ENCODE measurements around the gene ALDH1B1.
"Not testable (repeated sequence)": the region's sequence is repeated elsewhere in the genome, so short reads cannot be mapped to it uniquely, and the experiment has no call there.

The ALDH1B1 gene

GRCh38 chr9:38388283-38389223 is 3.9 kb upstream of the ALDH1B1 start:
- no peak for DNase-seq

DNA sequence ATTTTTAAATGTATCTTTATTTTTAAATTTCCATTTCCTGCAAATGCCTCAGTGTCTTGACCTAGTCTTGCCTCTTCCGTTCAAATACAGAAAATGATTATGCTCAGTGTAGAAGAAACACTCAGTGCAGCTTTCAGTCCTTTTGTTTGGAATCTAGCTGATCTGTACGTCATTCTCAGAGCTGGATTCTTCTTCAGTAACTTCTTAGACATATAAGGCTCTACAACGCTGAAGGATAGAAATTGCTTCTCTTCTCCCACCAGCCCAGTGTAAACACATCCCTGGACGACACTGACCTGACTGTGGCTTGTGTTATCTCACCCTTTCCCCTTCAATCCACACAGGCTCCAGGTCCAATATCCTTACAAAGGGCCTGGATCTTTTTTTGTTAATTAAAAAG is 3.2 kb upstream of the ALDH1B1 start:
- no peak for DNase-seq

- no peak for DNase-seq
These were observed 2.1 kb upstream of the ALDH1B1 start for GRCh38 chr9:38390442-38390841.

DNA sequence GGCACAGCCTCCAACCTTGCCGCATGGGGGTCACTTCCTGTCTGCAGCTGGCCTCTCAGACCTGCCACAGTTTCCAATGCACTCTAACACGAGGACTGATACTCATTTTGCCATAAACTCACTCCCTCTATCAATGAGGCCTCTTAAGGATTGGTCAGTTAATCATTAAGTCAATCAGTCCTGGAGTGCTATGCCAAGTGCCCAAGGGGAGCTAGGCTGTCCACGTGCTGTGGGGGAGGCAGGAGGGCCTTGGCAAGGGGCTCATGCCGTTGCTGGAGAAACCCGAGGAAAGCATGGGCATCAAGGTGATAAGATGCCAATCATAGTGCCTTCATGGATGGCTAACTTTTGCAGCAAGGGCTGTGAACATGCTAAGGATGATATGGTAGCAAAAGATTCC is 1.7 kb upstream of the ALDH1B1 start:
- DNase-seq: no peak

GRCh38 chr9:38391278-38392118 is 1.0 kb upstream of the ALDH1B1 start:
- DNase-seq: no peak

GRCh38 chr9:38393128-38393796 is 760 bp downstream of the ALDH1B1 start:
- peak; percentile 18 for DNase-seq

DNA sequence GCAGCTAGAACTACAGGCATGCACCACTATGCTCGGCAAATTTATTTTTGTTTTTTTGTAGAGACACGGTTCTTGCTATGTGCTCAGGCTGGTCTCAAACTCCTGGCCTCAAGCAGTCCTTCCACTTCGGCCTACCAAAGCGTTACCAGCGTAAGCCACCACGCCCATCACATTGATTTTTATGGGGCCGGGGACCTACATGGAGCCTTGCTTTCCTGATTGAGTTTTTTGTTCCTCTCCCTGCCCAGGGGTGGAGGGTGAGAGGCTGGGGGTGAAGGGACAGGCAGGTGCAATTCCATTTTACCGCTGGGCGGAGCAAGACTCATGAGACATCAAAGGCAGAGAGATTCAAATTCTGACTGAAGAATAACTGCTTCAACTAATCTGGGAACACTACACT is 1.9 kb downstream of the ALDH1B1 start:
- no peak for DNase-seq

DNA sequence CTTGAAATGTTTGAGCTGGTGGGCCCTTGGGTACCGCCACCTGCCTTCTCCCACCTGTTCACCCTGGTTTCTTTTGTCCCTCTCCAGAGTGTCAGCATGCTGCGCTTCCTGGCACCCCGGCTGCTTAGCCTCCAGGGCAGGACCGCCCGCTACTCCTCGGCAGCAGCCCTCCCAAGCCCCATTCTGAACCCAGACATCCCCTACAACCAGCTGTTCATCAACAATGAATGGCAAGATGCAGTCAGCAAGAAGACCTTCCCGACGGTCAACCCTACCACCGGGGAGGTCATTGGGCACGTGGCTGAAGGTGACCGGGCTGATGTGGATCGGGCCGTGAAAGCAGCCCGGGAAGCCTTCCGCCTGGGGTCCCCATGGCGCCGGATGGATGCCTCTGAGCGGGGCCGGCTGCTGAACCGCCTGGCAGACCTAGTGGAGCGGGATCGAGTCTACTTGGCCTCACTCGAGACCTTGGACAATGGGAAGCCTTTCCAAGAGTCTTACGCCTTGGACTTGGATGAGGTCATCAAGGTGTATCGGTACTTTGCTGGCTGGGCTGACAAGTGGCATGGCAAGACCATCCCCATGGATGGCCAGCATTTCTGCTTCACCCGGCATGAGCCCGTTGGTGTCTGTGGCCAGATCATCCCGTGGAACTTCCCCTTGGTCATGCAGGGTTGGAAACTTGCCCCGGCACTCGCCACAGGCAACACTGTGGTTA is 3.3 kb downstream of the ALDH1B1 start:
- no peak for DNase-seq

GRCh38 chr9:38396371-38396671 is 3.8 kb downstream of the ALDH1B1 start:
- DNase-seq: no peak

GRCh38 chr9:38399191-38399590 is 6.7 kb downstream of the ALDH1B1 start:
- not testable (repeated sequence) for DNase-seq

- no peak for DNase-seq
These were observed 9.5 kb downstream of the ALDH1B1 start for GRCh38 chr9:38401994-38402393.

- no peak for DNase-seq
These were observed 11.8 kb downstream of the ALDH1B1 start for GRCh38 chr9:38404314-38404713.

- no peak for DNase-seq
These were observed 13.3 kb downstream of the ALDH1B1 start for GRCh38 chr9:38405785-38406184.

DNA sequence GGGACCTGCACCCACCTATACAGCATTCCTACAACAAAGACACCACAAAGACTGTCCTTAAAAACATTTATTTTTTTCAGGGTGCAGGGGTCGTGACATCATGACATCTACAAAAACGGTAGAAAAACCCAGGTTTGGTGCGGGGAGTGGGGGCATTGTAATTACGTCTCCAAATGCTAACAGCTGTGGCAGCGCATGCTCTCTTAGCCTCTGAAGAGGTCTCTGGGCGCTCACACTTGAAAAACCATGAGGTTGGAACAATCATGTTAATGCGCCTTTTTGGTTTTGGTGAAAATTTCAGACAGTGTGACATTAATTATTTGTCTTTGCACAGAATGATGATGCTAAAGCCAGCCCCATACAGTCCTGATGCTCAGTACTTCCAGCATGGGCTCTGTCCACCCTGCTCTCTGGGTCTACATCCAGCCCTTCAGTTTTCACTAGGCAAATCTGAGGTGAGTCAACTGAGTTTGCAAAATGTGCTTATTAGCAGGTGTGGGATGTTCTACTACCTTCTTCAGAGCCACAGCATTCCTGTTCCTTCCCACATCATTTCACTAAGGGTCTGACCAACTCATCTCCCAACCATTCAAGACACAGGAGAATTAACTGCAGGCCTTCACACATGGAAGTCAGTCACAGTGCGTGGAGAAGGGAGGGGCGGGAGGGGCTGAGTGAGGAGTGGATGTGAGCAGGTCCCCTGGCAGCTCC is 14.1 kb downstream of the ALDH1B1 start:
- DNase-seq: no peak

DNA sequence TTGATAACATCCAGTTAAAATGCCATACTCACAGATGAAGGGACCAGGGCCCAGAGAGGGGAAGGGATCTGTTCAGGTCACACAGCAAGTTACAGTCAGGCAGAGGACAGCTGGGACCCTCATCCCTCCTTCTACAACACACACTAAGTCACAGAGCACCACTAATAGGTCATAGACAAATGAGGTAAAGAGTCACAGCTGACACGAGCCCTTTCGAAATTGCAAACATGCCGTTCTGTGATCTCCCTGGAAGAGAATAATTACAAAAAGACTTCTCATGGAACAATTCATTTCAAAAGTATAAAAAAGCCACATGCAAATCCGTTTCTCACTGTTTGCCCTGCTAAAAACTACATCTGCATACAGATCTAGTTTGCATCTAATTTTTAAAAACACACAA is 16.2 kb downstream of the ALDH1B1 start:
- peak; percentile 17 for DNase-seq

GRCh38 chr9:38412751-38413150 is 20.2 kb downstream of the ALDH1B1 start:
- no peak for DNase-seq

GRCh38 chr9:38413283-38413682 is 20.8 kb downstream of the ALDH1B1 start:
- DNase-seq: no peak

DNA sequence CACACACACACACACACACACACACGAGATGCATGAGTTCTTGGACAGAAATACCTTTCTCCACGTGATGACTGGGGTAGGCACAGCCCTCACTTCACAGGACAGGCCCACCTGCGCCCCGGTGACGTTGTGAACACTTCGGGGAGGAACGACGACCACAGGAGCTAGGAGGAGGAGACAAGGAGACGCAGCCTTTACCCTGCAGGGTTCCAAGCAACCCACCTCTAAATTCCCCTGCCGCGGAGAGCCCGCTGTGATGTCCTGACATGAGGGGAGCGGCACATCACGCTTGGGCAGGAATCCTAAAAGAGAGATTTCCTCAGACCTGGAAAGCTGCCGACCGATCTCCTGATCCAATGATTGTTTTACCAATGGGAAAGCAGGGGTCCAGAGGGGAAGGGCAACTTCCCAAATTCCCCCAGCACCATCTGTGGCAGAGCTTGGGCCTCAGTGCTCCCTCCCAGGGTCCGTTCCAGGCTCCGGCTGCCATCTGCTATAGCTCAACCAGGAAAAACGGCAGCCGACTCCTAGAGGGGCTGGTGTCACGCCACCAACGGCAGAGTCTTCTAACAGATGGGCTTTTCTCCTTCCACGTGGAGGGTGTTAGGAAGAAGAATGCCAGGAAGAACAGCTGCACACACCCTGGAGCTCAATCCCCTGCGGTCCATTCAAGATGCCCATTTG is 21.7 kb downstream of the ALDH1B1 start:
- DNase-seq: no peak

DNA sequence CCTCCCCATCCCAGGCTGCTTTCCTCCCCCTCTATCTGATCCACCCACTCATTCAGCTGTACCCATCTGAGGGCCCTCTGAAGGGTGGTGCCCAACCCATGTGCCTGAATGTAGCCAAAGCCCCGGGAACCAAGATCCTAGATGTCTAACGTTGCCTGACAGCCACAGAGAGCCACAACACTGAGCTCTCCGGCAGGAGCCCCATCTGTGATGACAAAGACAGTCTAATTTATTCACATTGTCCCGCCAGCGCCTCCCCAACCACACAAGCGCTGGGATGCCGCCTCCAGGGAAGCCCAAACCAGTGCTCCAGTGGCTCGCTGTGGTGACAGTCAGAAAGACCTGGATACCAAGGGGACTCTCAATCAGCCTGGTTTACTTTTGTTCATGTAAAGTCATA is 23.4 kb downstream of the ALDH1B1 start:
- DNase-seq: no peak

DNA sequence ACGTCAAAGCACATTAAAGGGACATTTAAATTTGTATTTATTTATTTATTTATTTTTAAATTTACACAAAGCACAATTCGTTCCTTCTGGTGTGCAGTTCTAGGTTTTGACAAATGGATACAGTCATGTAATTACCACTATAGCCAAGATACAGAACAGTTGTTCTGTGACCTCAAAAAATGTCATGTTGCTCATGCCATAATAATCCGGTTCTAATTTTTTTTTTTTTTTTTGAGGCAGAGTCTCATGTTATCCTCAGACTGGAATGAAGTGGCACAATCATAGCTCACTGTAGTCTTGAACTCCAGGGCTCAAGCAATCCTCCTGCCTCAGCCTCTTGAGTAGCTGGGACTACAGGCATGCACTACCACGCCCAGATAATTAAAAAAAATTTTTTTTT is 24.0 kb downstream of the ALDH1B1 start:
- no peak for DNase-seq

All from activated CD4-positive, alpha-beta T cell treated with anti-CD3 and anti-CD28 coated beads, Interleukin-10, Interleukin-2, amounts not matched to agents 100 ng/mL and 50 ng/mL, durations not matched to agents 16 hours and 8 hours (primary cell).